Measurements from ENCODE around the gene BOLL.

Gene BOLL

DNA sequence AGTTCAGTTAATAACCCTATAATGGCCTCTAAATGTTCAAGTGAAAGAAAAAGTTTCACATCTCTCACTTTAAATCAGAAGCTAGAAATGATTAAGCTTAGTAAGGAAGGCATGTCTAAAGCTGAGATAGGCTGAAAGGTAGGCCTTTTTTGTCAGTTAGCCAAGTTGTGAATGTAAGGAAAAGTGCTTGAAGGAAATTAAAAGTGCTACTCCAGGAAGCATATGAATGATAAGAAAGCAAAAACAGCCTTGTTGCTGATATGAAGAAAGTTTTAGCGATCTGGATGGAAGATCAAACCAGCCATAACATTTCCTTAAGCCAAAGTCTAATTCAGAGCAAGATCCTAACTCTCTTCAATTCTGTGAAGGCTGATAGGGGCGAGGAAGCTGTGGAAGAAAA is 29.4 kb upstream of the BOLL start:
- no peak overlapping the region for H3K27ac ChIP-seq
- POLR2A ChIA-PET (ENCODE audit: low non-redundant PET): no interaction called here
- DNase-seq (ENCODE audit: low spot score): no peak
- CTCF ChIA-PET: no interaction called here
- TF ChIP-seq, protein P1, sequence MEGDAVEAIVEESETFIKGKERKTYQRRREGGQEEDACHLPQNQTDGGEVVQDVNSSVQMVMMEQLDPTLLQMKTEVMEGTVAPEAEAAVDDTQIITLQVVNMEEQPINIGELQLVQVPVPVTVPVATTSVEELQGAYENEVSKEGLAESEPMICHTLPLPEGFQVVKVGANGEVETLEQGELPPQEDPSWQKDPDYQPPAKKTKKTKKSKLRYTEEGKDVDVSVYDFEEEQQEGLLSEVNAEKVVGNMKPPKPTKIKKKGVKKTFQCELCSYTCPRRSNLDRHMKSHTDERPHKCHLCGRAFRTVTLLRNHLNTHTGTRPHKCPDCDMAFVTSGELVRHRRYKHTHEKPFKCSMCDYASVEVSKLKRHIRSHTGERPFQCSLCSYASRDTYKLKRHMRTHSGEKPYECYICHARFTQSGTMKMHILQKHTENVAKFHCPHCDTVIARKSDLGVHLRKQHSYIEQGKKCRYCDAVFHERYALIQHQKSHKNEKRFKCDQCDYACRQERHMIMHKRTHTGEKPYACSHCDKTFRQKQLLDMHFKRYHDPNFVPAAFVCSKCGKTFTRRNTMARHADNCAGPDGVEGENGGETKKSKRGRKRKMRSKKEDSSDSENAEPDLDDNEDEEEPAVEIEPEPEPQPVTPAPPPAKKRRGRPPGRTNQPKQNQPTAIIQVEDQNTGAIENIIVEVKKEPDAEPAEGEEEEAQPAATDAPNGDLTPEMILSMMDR (conservative IDR thresholded peaks at IDR 0.05; ENCODE audit: low read depth): no peak

DNA sequence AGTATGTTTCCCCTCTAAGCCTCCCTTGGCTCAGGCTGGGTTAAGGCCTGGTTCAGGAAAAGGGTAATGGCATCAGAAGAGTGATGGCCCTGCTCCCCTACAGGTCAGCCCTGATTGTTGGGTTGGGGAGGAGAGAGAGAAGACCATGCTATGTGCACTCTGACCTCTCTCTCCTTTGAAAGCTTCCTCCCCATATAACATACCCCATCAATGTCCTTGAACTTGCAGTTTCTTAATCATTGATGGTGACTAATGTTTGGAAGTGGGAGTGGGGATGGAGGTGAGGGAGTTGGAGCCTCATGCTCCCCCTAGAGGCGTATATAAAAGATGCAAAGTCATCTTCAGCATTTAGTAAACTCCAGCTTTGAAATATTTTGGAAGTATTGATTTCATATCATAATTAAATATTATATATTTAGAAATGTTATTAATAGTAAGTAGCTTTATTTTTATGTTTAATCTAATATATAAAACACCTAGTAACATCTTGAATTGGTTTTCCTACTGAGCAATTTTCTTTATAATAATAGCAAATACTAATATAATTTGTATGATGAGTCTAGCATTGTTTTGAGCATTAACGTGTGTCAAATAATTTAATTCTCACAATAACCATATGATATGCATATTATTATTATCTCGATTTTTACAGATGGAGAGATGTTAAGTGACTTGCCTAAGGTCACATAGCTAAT is 28.1 kb upstream of the BOLL start:
- peak; percentile 80 for DNase-seq (ENCODE audit: low spot score)
- POLR2A ChIA-PET (ENCODE audit: low non-redundant PET): no interaction called here
- H3K27ac ChIP-seq: no peak overlapping the region
- CTCF ChIA-PET: interaction anchor here (0.6 to 1.2 kb wide), 7 partner anchors 12 to 1813 kb away, joined by 3 to 5 read pairs (median 4); no protein-coding TSS in a partner anchor
- TF ChIP-seq, protein P1 (conservative IDR thresholded peaks at IDR 0.05; ENCODE audit: low read depth): peak; percentile 49

DNA sequence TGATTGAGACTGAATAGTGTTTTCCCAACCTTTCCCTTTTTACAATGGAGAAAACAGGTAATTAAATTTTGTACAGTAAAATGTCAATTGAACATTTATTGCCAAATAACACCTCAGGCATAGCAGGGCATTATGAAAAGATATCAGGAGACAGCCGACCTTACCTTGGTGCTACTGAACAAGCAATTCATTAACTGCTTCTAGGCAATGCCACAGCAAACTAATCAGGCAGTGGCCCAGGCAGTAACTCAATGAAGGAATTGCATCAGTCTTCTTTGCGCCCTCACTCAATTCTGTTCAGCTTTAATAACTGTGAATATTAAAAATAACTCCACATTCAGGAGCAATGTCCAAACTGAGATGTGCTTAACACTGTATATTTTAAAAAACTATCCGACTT is 25.4 kb upstream of the BOLL start:
- H3K27ac ChIP-seq: no peak overlapping the region
- CTCF ChIA-PET: no interaction called here
- no peak for DNase-seq (ENCODE audit: low spot score)
- TF ChIP-seq, protein P1 (conservative IDR thresholded peaks at IDR 0.05; ENCODE audit: low read depth): no peak
- POLR2A ChIA-PET (ENCODE audit: low non-redundant PET): no interaction called here

DNA sequence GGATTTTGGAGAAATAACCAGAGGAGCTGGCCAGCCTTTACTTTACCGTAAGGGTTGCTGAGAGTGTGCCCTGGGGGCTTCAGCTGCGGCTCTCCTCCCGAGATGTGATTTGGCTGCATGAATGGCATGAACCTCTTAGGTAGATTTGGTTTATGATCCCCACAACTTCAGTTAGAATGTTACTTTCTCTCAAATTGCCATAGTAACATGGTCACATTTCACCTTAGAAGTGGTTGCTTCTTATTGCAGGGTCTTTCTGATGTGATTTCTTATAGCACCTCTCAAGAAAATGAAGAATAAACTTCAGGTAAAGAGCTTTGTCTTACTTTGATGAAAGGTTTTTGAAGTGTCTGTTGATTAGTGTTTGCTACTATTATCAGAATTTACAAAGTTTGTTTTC is 24.9 kb upstream of the BOLL start:
- DNase-seq (ENCODE audit: low spot score): no peak
- TF ChIP-seq, protein P1 (conservative IDR thresholded peaks at IDR 0.05; ENCODE audit: low read depth): no peak
- H3K27ac ChIP-seq: no peak overlapping the region
- CTCF ChIA-PET: no interaction called here
- POLR2A ChIA-PET (ENCODE audit: low non-redundant PET): no interaction called here

DNA sequence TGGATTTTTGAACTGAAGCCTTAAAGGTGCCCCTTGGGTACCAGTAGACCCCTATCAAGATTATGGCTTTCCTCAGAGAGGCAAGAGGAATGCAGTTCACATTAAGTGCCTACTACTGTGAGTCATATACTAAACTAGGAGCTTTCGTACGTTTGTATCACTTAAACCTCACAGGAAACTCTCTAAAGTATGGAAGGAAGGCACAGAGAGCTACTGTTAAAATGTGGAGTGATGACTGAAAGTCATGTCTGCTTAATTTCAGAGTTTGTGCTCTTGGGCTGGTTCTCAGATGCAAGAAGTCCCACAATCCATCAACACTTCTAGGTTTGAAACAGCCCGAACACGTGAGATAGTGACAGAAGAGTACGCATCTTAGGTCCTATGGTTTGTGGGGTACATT is 23.9 kb upstream of the BOLL start:
- TF ChIP-seq, protein P1 (conservative IDR thresholded peaks at IDR 0.05; ENCODE audit: low read depth): no peak
- ChIA-PET CTCF (interaction anchor here (0.6 kb wide), 1 partner anchor 169 kb away, joined by 3 read pairs; no protein-coding TSS in a partner anchor), POLR2A (ENCODE audit: low non-redundant PET) (no interaction called here)
- no peak for DNase-seq (ENCODE audit: low spot score)
- H3K27ac ChIP-seq: no peak overlapping the region

DNA sequence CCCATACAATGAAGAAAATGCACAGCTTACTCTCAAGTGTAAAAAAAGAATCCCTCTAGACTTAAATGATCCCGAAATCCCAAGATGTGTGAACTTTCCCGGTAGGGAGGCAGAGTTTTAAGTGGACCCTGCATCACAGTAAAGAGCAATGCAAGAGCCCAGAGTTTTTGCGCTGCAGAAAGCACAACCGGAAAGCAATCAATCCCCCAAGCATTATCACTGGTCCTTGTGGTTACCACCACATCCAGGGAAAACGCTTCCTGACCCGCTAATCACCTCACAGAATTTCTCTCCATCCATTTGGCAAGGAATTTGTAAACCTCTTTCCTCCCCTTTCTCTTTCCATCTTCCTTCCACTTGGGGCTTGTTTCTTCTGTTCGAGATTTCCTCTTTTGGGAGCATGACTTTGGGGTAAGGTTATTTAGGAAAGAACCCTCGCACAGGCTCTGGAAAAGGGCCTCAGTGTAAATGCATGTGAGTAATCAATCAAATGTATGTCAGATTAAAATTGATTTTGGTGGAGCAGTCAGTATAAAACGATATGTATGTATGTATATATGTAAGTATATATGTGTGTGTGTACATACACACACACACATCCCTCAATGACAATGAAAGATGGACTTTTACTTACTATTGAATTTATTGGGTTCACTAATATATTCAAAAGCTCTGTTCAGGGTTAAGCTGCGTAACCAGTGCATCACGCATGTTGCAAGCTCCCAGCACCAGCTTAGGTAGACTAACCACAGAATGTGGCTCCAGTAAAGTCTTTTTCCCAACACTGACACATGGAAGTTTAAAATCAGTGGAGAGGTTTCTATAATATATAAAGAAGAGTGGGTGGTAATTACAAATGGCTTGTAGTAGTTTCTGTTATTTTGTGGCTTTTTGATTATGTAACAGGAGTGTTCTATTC is 20.9 kb upstream of the BOLL start:
- TF ChIP-seq, protein P1 (conservative IDR thresholded peaks at IDR 0.05; ENCODE audit: low read depth): no peak
- no peak overlapping the region for H3K27ac ChIP-seq
- no peak for DNase-seq (ENCODE audit: low spot score)
- CTCF ChIA-PET: no interaction called here
- POLR2A ChIA-PET (ENCODE audit: low non-redundant PET): no interaction called here

All from RWPE1 (cell line).